ENCODE measurements around the gene KCNQ2. TPM values are rescaled to one million over a fixed set of nuclear protein-coding genes. Genes with fewer than 3 reads are reported as not detected.

The KCNQ2 gene
- total RNA-seq, 1 experiment from 2014 or later = not detected

DNA sequence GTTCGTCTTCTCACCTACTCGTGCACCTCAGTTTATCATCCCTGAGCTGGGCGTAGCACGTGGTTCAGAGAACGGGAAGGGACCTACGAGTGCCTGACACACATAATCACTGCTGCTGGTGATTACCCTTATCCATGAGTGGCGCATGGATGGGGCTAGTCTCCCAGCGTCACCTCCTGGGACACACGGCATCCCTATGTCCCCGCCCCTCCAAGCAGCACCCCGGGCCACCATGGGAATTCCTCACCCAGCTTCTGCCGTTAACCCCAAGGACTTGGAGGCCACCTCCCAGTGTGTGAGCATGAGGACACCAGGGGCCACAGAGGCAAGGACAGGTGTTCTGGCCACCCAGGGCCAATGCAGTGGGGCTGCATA lies 121.1 kb downstream of the KCNQ2 start:
- Histone ChIP-seq H2AFZ (ENCODE audit: low read length) (no peak overlapping the region), H3K4me1 (ENCODE audit: low read length) (no peaks in the 10 kb centered on the region), H3K27ac (ENCODE audit: low read length) (no peak overlapping the region), H4K20me1 (ENCODE audit: insufficient read depth, low read depth, low read length) (no peaks in the 10 kb centered on the region), H3K36me3 (ENCODE audit: insufficient read depth, low read length) (no peaks in the 10 kb centered on the region), H3K4me3 (ENCODE audit: low read length) (no peak overlapping the region), H3K9me2 (replicated peaks; ENCODE audit: insufficient read depth, low read length) (no peaks in the 10 kb centered on the region), H3K4me2 (ENCODE audit: low read depth, low read length, poor library complexity, severe bottlenecking) (no peak overlapping the region), H3K9ac (ENCODE audit: low read length) (no peak overlapping the region), H3K79me2 (ENCODE audit: low read length) (no peaks in the 10 kb centered on the region), H3K27me3 (ENCODE audit: low read length) (no peaks in the 10 kb centered on the region), H3K9me3 (ENCODE audit: low read length) (no peaks in the 10 kb centered on the region; the same call in 1 of the 2 replicates)
- DNase-seq = no peak

DNA sequence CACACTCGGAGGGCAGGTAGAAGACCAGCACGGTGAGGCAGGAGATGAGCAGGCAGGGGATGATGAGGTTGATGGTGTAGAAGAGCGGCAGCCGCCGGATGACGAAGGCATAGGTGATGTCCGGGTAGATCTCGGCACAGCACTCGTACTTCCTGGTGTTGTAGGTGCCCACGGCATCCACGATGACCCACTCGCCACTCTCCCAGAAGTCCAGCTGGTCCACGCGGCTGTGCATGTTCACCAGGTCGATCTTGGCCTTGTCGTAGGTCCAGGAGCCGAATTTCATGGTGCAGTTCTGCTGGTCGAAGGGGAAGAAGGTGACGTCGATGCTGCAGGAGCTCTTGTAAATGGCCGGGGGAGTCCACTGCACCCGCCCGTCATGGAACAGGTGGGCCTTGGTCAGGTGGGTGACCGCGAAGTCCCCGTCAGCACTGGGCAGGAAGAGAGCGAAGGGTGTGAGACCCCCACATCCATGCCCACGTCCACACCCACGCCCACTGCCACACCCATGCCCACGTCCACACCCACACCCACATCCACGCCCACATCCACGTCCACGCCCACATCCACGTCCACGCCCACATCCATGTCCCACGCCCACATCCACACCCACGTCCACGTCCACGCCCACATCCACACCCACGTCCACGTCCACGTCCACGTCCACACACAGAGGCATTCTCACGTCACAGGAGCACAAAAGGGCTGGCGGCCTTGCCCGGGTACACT lies 121.7 kb downstream of the KCNQ2 start:
- no peak overlapping the region for H3K4me2 ChIP-seq (ENCODE audit: low read depth, low read length, poor library complexity, severe bottlenecking)
- no peak overlapping the region for H3K9ac ChIP-seq (ENCODE audit: low read length)
- no peaks in the 10 kb centered on the region for H3K79me2 ChIP-seq (ENCODE audit: low read length)
- no peaks in the 10 kb centered on the region for H3K4me1 ChIP-seq (ENCODE audit: low read length)
- no peak for DNase-seq
- no peaks in the 10 kb centered on the region for H3K36me3 ChIP-seq (ENCODE audit: insufficient read depth, low read length)
- H3K27me3 ChIP-seq (ENCODE audit: low read length) = no peaks in the 10 kb centered on the region
- no peaks in the 10 kb centered on the region for H4K20me1 ChIP-seq (ENCODE audit: insufficient read depth, low read depth, low read length)
- H3K27ac ChIP-seq (ENCODE audit: low read length) = no peak overlapping the region
- H3K9me3 ChIP-seq (ENCODE audit: low read length) = no peaks in the 10 kb centered on the region; the same call in 1 of the 2 replicates
- H2AFZ ChIP-seq (ENCODE audit: low read length) = no peak overlapping the region
- no peaks in the 10 kb centered on the region for H3K9me2 ChIP-seq (replicated peaks; ENCODE audit: insufficient read depth, low read length)
- H3K4me3 ChIP-seq (ENCODE audit: low read length) = no peak overlapping the region

Other genes with a start within 250 kb of the KCNQ2 start
- 10.7 and 23.3 TPM in 2 replicates for gene BIRC7, start 236.8 kb downstream of the KCNQ2 start, total RNA-seq (2014; rRNA removed; shearing (Covaris generic); ENCODE audit: low replicate concordance)
- gene NKAIN4, start 218.2 kb downstream of the KCNQ2 start, total RNA-seq (2014; rRNA removed; shearing (Covaris generic); ENCODE audit: low replicate concordance) = not detected in 2 replicates
- gene ARFGAP1, start 199.8 kb downstream of the KCNQ2 start, total RNA-seq (2014; rRNA removed; shearing (Covaris generic); ENCODE audit: low replicate concordance) = 49.2 and 61.3 TPM in 2 replicates
- gene COL20A1, start 179.5 kb downstream of the KCNQ2 start, total RNA-seq (2014; rRNA removed; shearing (Covaris generic); ENCODE audit: low replicate concordance) = 3.1 and 3.4 TPM in 2 replicates
- not detected in 2 replicates for gene CHRNA4, start 111.3 kb downstream of the KCNQ2 start, total RNA-seq (2014; rRNA removed; shearing (Covaris generic); ENCODE audit: low replicate concordance)
- 0.71 TPM in 1 of 2 replicates, not detected in the other for gene EEF1A2, start 26.4 kb upstream of the KCNQ2 start, total RNA-seq (2014; rRNA removed; shearing (Covaris generic); ENCODE audit: low replicate concordance)
- gene PPDPF, start 48.1 kb upstream of the KCNQ2 start, total RNA-seq (2014; rRNA removed; shearing (Covaris generic); ENCODE audit: low replicate concordance) = 16.2 and 51.0 TPM in 2 replicates
- 0.51 TPM in 1 of 2 replicates, not detected in the other for gene PTK6, start 64.7 kb upstream of the KCNQ2 start, total RNA-seq (2014; rRNA removed; shearing (Covaris generic); ENCODE audit: low replicate concordance)
- gene SRMS, start 75.1 kb upstream of the KCNQ2 start, total RNA-seq (2014; rRNA removed; shearing (Covaris generic); ENCODE audit: low replicate concordance) = not detected in 2 replicates
- gene FNDC11, start 81.5 kb upstream of the KCNQ2 start, total RNA-seq (2014; rRNA removed; shearing (Covaris generic); ENCODE audit: low replicate concordance) = 0.48 and 1.6 TPM in 2 replicates
- 15.4 and 15.8 TPM in 2 replicates for gene HELZ2, start 101.6 kb upstream of the KCNQ2 start, total RNA-seq (2014; rRNA removed; shearing (Covaris generic); ENCODE audit: low replicate concordance)
- 8.4 and 13.7 TPM in 2 replicates for gene GMEB2, start 154.4 kb upstream of the KCNQ2 start, total RNA-seq (2014; rRNA removed; shearing (Covaris generic); ENCODE audit: low replicate concordance)
- gene STMN3, start 180.8 kb upstream of the KCNQ2 start, total RNA-seq (2014; rRNA removed; shearing (Covaris generic); ENCODE audit: low replicate concordance) = 1.4 and 4.1 TPM in 2 replicates
- 6.4 and 8.3 TPM in 2 replicates for gene RTEL1, start 185.7 kb upstream of the KCNQ2 start, total RNA-seq (2014; rRNA removed; shearing (Covaris generic); ENCODE audit: low replicate concordance)
- gene TNFRSF6B, start 224.0 kb upstream of the KCNQ2 start, total RNA-seq (2014; rRNA removed; shearing (Covaris generic); ENCODE audit: low replicate concordance) = 2.5 and 4.6 TPM in 2 replicates
- 15.1 and 30.2 TPM in 2 replicates for gene ARFRP1, start 235.3 kb upstream of the KCNQ2 start, total RNA-seq (2014; rRNA removed; shearing (Covaris generic); ENCODE audit: low replicate concordance)
- gene ZGPAT, start 235.4 kb upstream of the KCNQ2 start, total RNA-seq (2014; rRNA removed; shearing (Covaris generic); ENCODE audit: low replicate concordance) = 12.2 and 33.6 TPM in 2 replicates

Measured in Karpas-422 (cell line).